ENCODE data around the gene CD37. TPM values are rescaled to one million over a fixed set of nuclear protein-coding genes. Genes with fewer than 3 reads are reported as not detected.

CD37 gene
- total and polyA plus RNA-seq, 2 donors (not counting 1 experiment from before 2014, with no cell fraction given): not detected

- Histone ChIP-seq H2AFZ (ENCODE audit: low read length) (no peak overlapping the region), H4K20me1 (ENCODE audit: control insufficient read depth, extremely low read depth, insufficient read depth, low read length) (no peaks in the 10 kb centered on the region), H3K9ac (ENCODE audit: insufficient read depth, low read length) (no peak overlapping the region), H3K9me3 (ENCODE audit: control insufficient read depth, insufficient read depth, low read depth, low read length) (no peaks in the 10 kb centered on the region), H3K79me2 (ENCODE audit: control insufficient read depth, insufficient read depth, low read length) (no peaks in the 10 kb centered on the region), H3K4me3 (replicated peaks in 1 of 4; ENCODE audit: control extremely low read depth in 1 of 4, insufficient read depth in 1 of 4, low read depth in 3 of 4, low read length in 4 of 4) (no peak overlapping the region), H3K27me3 (ENCODE audit: control insufficient read depth, insufficient read depth, low read length) (peaks cover 6% of the 10 kb centered on the region), H3K4me1 (ENCODE audit: control insufficient read depth, extremely low read depth, insufficient read depth, low read length) (no peaks in the 10 kb centered on the region), H3K4me2 (ENCODE audit: extremely low read depth, insufficient read depth, low read length) (no peak overlapping the region), H3K27ac (ENCODE audit: insufficient read depth, low read length) (no peak overlapping the region), H3K36me3 (ENCODE audit: control insufficient read depth, insufficient read depth, low read length) (no peaks in the 10 kb centered on the region)
- no peak for DNase-seq (ENCODE audit: low read depth in 2 of 2)
- no peak for TF ChIP-seq EZH2 (IDR thresholded peaks at IDR 0.05; ENCODE audit: low read length, missing control alignments)
- TF ChIP-seq CTCF (conservative IDR thresholded peaks at IDR 0.05 in 1 of 2, IDR thresholded peaks at IDR 0.05 in 1 of 2; ENCODE audit: low read depth in 1 of 2, low read length in 2 of 2): no peak
These were observed 54.2 kb downstream of the CD37 start for GRCh38 chr19:49389406-49389805.

Other genes starting within 250 kb of the CD37 start
- 114 and 142 TPM in 2 replicates for gene SNRNP70, start 250.0 kb upstream of the CD37 start, total RNA-seq
- 72.2 and 83.0 TPM in 2 replicates for gene SNRNP70, start 250.0 kb upstream of the CD37 start, polyA plus RNA-seq
- gene LIN7B, start 221.0 kb upstream of the CD37 start, total RNA-seq: 8.0 and 10.9 TPM in 2 replicates
- 2.6 TPM in 2 replicates for gene LIN7B, start 221.0 kb upstream of the CD37 start, polyA plus RNA-seq
- 0.51 and 0.83 TPM in 2 replicates for gene C19orf73, start 216.3 kb upstream of the CD37 start, total RNA-seq
- gene C19orf73, start 216.3 kb upstream of the CD37 start, polyA plus RNA-seq: 0.27 and 0.30 TPM in 2 replicates
- gene PPFIA3, start 215.9 kb upstream of the CD37 start, total RNA-seq: 0.77 and 1.3 TPM in 2 replicates
- gene PPFIA3, start 215.9 kb upstream of the CD37 start, polyA plus RNA-seq: 0.37 and 0.62 TPM in 2 replicates
- under 0.01 TPM in 1 of 2 replicates, not detected in the other for gene HRC, start 180.0 kb upstream of the CD37 start, total RNA-seq
- 0.16 TPM in 1 of 2 replicates, not detected in the other for gene HRC, start 180.0 kb upstream of the CD37 start, polyA plus RNA-seq
- 6.9 and 18.7 TPM in 2 replicates for gene TRPM4, start 177.6 kb upstream of the CD37 start, total RNA-seq
- gene TRPM4, start 177.6 kb upstream of the CD37 start, polyA plus RNA-seq: 6.1 and 6.7 TPM in 2 replicates
- gene SLC6A16, start 10.2 kb upstream of the CD37 start, total RNA-seq: under 0.01 TPM in 2 replicates
- gene SLC6A16, start 10.2 kb upstream of the CD37 start, polyA plus RNA-seq: 0.08 and 0.62 TPM in 2 replicates
- gene TEAD2, start 27.0 kb downstream of the CD37 start, total RNA-seq: 19.2 and 24.1 TPM in 2 replicates
- 22.0 and 22.7 TPM in 2 replicates for gene TEAD2, start 27.0 kb downstream of the CD37 start, polyA plus RNA-seq
- gene DKKL1, start 28.5 kb downstream of the CD37 start, total RNA-seq: 0.26 TPM in 1 of 2 replicates, not detected in the other
- 0.15 and 0.19 TPM in 2 replicates for gene DKKL1, start 28.5 kb downstream of the CD37 start, polyA plus RNA-seq
- gene KASH5, start 52.8 kb downstream of the CD37 start, total RNA-seq: not detected in 2 replicates
- gene KASH5, start 52.8 kb downstream of the CD37 start, polyA plus RNA-seq: not detected in 2 replicates
- not detected in 2 replicates for gene PTH2, start 88.0 kb downstream of the CD37 start, total RNA-seq
- gene PTH2, start 88.0 kb downstream of the CD37 start, polyA plus RNA-seq: not detected in 2 replicates
- gene GFY, start 90.0 kb downstream of the CD37 start, total RNA-seq: not detected in 2 replicates
- not detected in 2 replicates for gene GFY, start 90.0 kb downstream of the CD37 start, polyA plus RNA-seq
- 0.33 TPM in 1 of 2 replicates, not detected in the other for gene SLC17A7, start 106.1 kb downstream of the CD37 start, total RNA-seq
- gene SLC17A7, start 106.1 kb downstream of the CD37 start, polyA plus RNA-seq: 0.06 and 0.08 TPM in 2 replicates
- 94.5 and 110 TPM in 2 replicates for gene PIH1D1, start 116.4 kb downstream of the CD37 start, total RNA-seq
- gene PIH1D1, start 116.4 kb downstream of the CD37 start, polyA plus RNA-seq: 42.5 and 53.8 TPM in 2 replicates
- 13.9 and 24.9 TPM in 2 replicates for gene ALDH16A1, start 117.8 kb downstream of the CD37 start, total RNA-seq
- 2.4 and 4.3 TPM in 2 replicates for gene ALDH16A1, start 117.8 kb downstream of the CD37 start, polyA plus RNA-seq
- 3.3 and 4.5 TPM in 2 replicates for gene FLT3LG, start 138.8 kb downstream of the CD37 start, total RNA-seq
- 4.3 and 4.4 TPM in 2 replicates for gene FLT3LG, start 138.8 kb downstream of the CD37 start, polyA plus RNA-seq
- gene RPL13A, start 152.2 kb downstream of the CD37 start, total RNA-seq: 3,385 and 5,250 TPM in 2 replicates
- gene RPL13A, start 152.2 kb downstream of the CD37 start, polyA plus RNA-seq: 1,345 and 1,418 TPM in 2 replicates
- gene RPS11, start 161.0 kb downstream of the CD37 start, total RNA-seq: 2,501 and 4,026 TPM in 2 replicates
- gene RPS11, start 161.0 kb downstream of the CD37 start, polyA plus RNA-seq: 3,448 and 3,634 TPM in 2 replicates
- gene FCGRT, start 177.3 kb downstream of the CD37 start, total RNA-seq: 59.0 and 90.1 TPM in 2 replicates
- 30.9 and 31.4 TPM in 2 replicates for gene FCGRT, start 177.3 kb downstream of the CD37 start, polyA plus RNA-seq
- gene RCN3, start 192.6 kb downstream of the CD37 start, total RNA-seq: 87.8 and 162 TPM in 2 replicates
- 18.8 and 19.8 TPM in 2 replicates for gene RCN3, start 192.6 kb downstream of the CD37 start, polyA plus RNA-seq
- gene NOSIP, start 245.2 kb downstream of the CD37 start, total RNA-seq: 67.9 and 72.9 TPM in 2 replicates
- 41.2 and 53.5 TPM in 2 replicates for gene NOSIP, start 245.2 kb downstream of the CD37 start, polyA plus RNA-seq
- gene PRRG2, start 245.9 kb downstream of the CD37 start, total RNA-seq: 0.17 and 0.51 TPM in 2 replicates
- gene PRRG2, start 245.9 kb downstream of the CD37 start, polyA plus RNA-seq: 0.11 TPM in 1 of 2 replicates, not detected in the other